HEK293T (cell line): Measurements from ENCODE around the gene RASSF5.
"Not testable (repeated sequence)": the region's sequence is repeated elsewhere in the genome, so short reads cannot be mapped to it uniquely, and the experiment has no call there.

ENCODE experiments used
- ARNT ChIP-seq: fragments of 450-650 bp; IDR thresholded peaks from 2 replicates; pipeline ENCODE4 v1.6.1; 2017; ENCODE audit warnings: mild to moderate bottlenecking
- BHLHE40 ChIP-seq: fragments of 450-650 bp; IDR thresholded peaks from 2 replicates; pipeline ENCODE4 v1.6.1; 2016; ENCODE audit warnings: mild to moderate bottlenecking, moderate library complexity, borderline replicate concordance
- CTBP1 ChIP-seq: fragments of 450-650 bp; IDR thresholded peaks from 2 replicates; pipeline ENCODE4 v1.6.1; 2016; ENCODE audit warnings: borderline replicate concordance
- FOXA1 ChIP-seq: fragments of 450-650 bp; IDR thresholded peaks from 2 replicates; pipeline ENCODE4 v1.6.1; 2016; ENCODE audit warnings: mild to moderate bottlenecking
- FOXK2 ChIP-seq: fragments of 450-650 bp; IDR thresholded peaks from 2 replicates; pipeline ENCODE4 v1.6.1; 2016; ENCODE audit warnings: mild to moderate bottlenecking
- FOXM1 ChIP-seq: fragments of 450-650 bp; IDR thresholded peaks from 2 replicates; pipeline ENCODE4 v1.6.1; 2017; ENCODE audit warnings: mild to moderate bottlenecking, borderline replicate concordance
- HDGF ChIP-seq: fragments of 450-650 bp; IDR thresholded peaks from 2 replicates; pipeline ENCODE4 v1.6.1; 2017; ENCODE audit warnings: antibody characterized with exemption, borderline replicate concordance
- L3MBTL2 ChIP-seq: fragments of 450-650 bp; conservative IDR thresholded peaks from 2 replicates; pipeline ENCODE4 v1.6.1; 2016; ENCODE audit warnings: mild to moderate bottlenecking
- LEF1 ChIP-seq: fragments of 450-650 bp; IDR thresholded peaks from 2 replicates; pipeline ENCODE4 v1.6.1; 2017; ENCODE audit warnings: mild to moderate bottlenecking, borderline replicate concordance
- NFRKB ChIP-seq: fragments of 450-650 bp; IDR thresholded peaks from 2 replicates; pipeline ENCODE4 v1.6.1; 2016; ENCODE audit warnings: mild to moderate bottlenecking, moderate library complexity
- SP1 ChIP-seq: fragments of 450-650 bp; IDR thresholded peaks from 2 replicates; pipeline ENCODE4 v1.6.1; 2017
- SUZ12 ChIP-seq: fragments of 450-650 bp; IDR thresholded peaks from 2 replicates; pipeline ENCODE4 v1.6.1; 2016; ENCODE audit warnings: mild to moderate bottlenecking
- TARDBP ChIP-seq: fragments of 450-650 bp; IDR thresholded peaks from 2 replicates; pipeline ENCODE4 v1.6.1; 2016
- TF ChIP-seq, protein P1 (sequence below): fragments of 450-650 bp; IDR thresholded peaks from 2 replicates; pipeline ENCODE4 v1.6.1; 2016

DNA sequence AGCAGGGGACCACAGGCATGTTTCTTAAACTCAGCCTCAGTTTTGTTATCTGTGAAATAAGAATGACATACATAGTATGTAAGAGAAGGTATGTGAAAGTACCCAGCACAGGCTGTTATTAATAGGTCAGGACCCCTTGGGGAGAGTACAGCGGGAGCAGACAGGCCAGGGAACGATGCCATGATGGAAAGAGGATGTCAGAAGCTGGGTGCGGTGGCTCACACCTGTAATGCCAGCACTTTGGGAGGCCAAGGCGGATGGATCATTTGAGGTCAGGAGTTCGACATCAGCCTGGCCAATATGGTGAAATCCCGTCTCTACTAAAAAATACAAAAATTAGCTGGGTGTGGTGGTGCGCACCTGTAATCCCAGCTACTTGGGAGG lies 73.8 kb downstream of the RASSF5 start:
- TF ChIP-seq, protein P1, sequence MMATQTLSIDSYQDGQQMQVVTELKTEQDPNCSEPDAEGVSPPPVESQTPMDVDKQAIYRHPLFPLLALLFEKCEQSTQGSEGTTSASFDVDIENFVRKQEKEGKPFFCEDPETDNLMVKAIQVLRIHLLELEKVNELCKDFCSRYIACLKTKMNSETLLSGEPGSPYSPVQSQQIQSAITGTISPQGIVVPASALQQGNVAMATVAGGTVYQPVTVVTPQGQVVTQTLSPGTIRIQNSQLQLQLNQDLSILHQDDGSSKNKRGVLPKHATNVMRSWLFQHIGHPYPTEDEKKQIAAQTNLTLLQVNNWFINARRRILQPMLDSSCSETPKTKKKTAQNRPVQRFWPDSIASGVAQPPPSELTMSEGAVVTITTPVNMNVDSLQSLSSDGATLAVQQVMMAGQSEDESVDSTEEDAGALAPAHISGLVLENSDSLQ: not testable (repeated sequence)
- TF ChIP-seq HDGF, LEF1, SP1, FOXK2, NFRKB, L3MBTL2, ARNT, BHLHE40, CTBP1, TARDBP, SUZ12, FOXM1, FOXA1: not testable (repeated sequence)
